ENCODE measurements around the gene ALG9. TPM values are rescaled to one million over a fixed set of nuclear protein-coding genes. Genes with fewer than 3 reads are reported as not detected.

ALG9 gene
- total RNA-seq, 3 donors from 2014 or later (not counting 1 experiment from before 2014, with no cell fraction given) = 30.6 to 37.1 (median 35.4) TPM

GRCh38 chr11:111829185-111829968, 42.0 kb downstream of the ALG9 start:
- H3K4me1 Mint-ChIP-seq = no peaks in the 10 kb centered on the region
- no peak for TF ChIP-seq CTCF (IDR thresholded peaks at IDR 0.05)
- H3K9me3 Mint-ChIP-seq = no peaks in the 10 kb centered on the region
- peaks cover 17% of the 10 kb centered on the region for H3K36me3 Mint-ChIP-seq
- Histone ChIP-seq H3K4me3 (ENCODE audit: low read length) (no peak overlapping the region), H3K27me3 (ENCODE audit: control insufficient read depth, insufficient read depth, low read length) (no peaks in the 10 kb centered on the region), H3K36me3 (ENCODE audit: control insufficient read depth, insufficient read depth, low read length) (peaks cover 10% of the 10 kb centered on the region), H3K9me3 (ENCODE audit: control insufficient read depth, insufficient read depth, low read length) (no peaks in the 10 kb centered on the region), H3K27ac (ENCODE audit: low read length) (no peak overlapping the region), H3K4me1 (ENCODE audit: control insufficient read depth, insufficient read depth, low read length) (no peaks in the 10 kb centered on the region)
- H3K27ac Mint-ChIP-seq = no peak overlapping the region
- no peak overlapping the region for H3K4me3 Mint-ChIP-seq
- intact Hi-C loops (cut with micrococcal nuclease) = no loop called here
- H3K27me3 Mint-ChIP-seq (ENCODE audit: low read depth in 2 of 2) = no peaks in the 10 kb centered on the region
- no peak for ATAC-seq
- 90% methylated on average over 1 of the region's 5 CpGs for WGBS (ENCODE audit: insufficient coverage)
- DNase-seq = no peak

DNA sequence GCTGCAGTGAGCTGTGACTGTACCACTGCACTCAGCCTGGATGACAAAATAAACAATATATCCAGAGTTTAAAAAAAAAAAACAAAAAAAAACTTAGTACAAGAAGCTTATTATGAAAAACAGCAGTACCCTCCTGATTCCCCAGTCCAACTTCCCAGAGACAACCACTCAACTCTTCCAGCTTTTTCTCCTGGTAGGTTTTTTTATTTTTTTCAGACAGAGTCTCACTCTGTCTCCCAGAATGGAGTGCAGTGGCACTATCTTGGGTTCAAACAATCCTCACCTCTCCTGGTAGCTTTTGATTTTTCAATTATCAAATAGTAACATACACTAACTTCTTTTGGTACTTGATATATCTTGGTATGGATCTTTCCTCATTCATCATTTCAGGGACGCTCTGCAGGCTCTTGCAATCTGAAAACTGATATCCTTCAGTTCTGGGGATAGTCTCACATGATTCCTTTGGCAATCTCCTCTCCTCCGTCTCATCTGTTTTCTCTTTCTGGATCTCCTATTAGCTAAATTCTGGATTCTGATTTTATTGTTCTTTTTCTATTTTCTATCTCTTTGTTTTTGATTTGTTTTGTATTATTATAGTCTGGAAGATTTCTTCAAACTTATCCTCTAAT, 44.9 kb downstream of the ALG9 start:
- no peaks in the 10 kb centered on the region for H3K9me3 Mint-ChIP-seq
- 100% methylated on average over 1 of the region's 2 CpGs for WGBS (ENCODE audit: insufficient coverage)
- H3K27me3 Mint-ChIP-seq (ENCODE audit: low read depth in 2 of 2) = no peaks in the 10 kb centered on the region
- H3K27ac Mint-ChIP-seq = peak overlapping the region in 1 of 2 donors; percentile 8
- no peak overlapping the region for H3K27ac ChIP-seq (ENCODE audit: low read length)
- peaks cover 4% of the 10 kb centered on the region for H3K36me3 ChIP-seq (ENCODE audit: control insufficient read depth, insufficient read depth, low read length)
- no peak overlapping the region for H3K4me3 ChIP-seq (ENCODE audit: low read length)
- no peak for DNase-seq
- intact Hi-C loops (cut with micrococcal nuclease) = no loop called here
- H3K9me3 ChIP-seq (ENCODE audit: control insufficient read depth, insufficient read depth, low read length) = no peaks in the 10 kb centered on the region
- no peak for ATAC-seq
- no peaks in the 10 kb centered on the region for H3K4me1 ChIP-seq (ENCODE audit: control insufficient read depth, insufficient read depth, low read length)
- H3K4me1 Mint-ChIP-seq = no peaks in the 10 kb centered on the region
- no peaks in the 10 kb centered on the region for H3K27me3 ChIP-seq (ENCODE audit: control insufficient read depth, insufficient read depth, low read length)
- peaks cover 17% of the 10 kb centered on the region for H3K36me3 Mint-ChIP-seq
- H3K4me3 Mint-ChIP-seq = no peak overlapping the region
- no peak for TF ChIP-seq CTCF (IDR thresholded peaks at IDR 0.05)

DNA sequence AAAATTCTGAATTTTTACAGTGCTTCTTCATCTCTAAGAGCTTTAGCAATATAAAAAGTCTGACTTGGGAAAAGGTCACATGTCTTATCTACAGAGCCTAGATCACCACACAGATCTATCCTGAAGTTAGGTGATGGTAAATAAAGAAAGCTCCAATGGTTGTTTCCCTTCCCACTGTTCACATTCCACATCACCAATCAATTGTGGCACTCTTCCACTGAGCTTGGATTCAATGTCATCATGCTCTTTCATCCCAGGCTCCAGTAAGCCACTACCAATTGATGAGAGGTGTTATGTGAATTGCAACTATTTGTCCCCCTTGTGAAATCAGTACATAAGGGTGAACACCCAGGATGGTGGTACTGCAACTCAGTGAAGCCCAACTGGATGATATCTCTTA, 47.8 kb downstream of the ALG9 start:
- Histone ChIP-seq H3K4me1 (ENCODE audit: control insufficient read depth, insufficient read depth, low read length) (no peaks in the 10 kb centered on the region), H3K27me3 (ENCODE audit: control insufficient read depth, insufficient read depth, low read length) (no peaks in the 10 kb centered on the region), H3K9me3 (ENCODE audit: control insufficient read depth, insufficient read depth, low read length) (no peaks in the 10 kb centered on the region), H3K36me3 (ENCODE audit: control insufficient read depth, insufficient read depth, low read length) (peaks cover 2% of the 10 kb centered on the region), H3K4me3 (ENCODE audit: low read length) (no peak overlapping the region), H3K27ac (ENCODE audit: low read length) (no peak overlapping the region)
- intact Hi-C loops (cut with micrococcal nuclease) = no loop called here
- Mint-ChIP-seq H3K36me3 (no peaks in the 10 kb centered on the region), H3K4me1 (no peaks in the 10 kb centered on the region), H3K9me3 (no peaks in the 10 kb centered on the region), H3K27ac (no peak overlapping the region), H3K27me3 (ENCODE audit: low read depth in 2 of 2) (no peaks in the 10 kb centered on the region), H3K4me3 (no peak overlapping the region)
- ATAC-seq = no peak
- TF ChIP-seq CTCF (IDR thresholded peaks at IDR 0.05) = no peak
- no peak for DNase-seq

All from natural killer cell (primary cell).